Measurements from ENCODE around the gene FBXL19.
"Not testable (repeated sequence)": the region's sequence is repeated elsewhere in the genome, so short reads cannot be mapped to it uniquely, and the experiment has no call there.

FBXL19 gene, protein sequence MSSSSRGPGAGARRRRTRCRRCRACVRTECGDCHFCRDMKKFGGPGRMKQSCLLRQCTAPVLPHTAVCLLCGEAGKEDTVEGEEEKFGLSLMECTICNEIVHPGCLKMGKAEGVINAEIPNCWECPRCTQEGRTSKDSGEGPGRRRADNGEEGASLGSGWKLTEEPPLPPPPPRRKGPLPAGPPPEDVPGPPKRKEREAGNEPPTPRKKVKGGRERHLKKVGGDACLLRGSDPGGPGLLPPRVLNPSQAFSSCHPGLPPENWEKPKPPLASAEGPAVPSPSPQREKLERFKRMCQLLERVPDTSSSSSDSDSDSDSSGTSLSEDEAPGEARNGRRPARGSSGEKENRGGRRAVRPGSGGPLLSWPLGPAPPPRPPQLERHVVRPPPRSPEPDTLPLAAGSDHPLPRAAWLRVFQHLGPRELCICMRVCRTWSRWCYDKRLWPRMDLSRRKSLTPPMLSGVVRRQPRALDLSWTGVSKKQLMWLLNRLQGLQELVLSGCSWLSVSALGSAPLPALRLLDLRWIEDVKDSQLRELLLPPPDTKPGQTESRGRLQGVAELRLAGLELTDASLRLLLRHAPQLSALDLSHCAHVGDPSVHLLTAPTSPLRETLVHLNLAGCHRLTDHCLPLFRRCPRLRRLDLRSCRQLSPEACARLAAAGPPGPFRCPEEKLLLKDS

DNA sequence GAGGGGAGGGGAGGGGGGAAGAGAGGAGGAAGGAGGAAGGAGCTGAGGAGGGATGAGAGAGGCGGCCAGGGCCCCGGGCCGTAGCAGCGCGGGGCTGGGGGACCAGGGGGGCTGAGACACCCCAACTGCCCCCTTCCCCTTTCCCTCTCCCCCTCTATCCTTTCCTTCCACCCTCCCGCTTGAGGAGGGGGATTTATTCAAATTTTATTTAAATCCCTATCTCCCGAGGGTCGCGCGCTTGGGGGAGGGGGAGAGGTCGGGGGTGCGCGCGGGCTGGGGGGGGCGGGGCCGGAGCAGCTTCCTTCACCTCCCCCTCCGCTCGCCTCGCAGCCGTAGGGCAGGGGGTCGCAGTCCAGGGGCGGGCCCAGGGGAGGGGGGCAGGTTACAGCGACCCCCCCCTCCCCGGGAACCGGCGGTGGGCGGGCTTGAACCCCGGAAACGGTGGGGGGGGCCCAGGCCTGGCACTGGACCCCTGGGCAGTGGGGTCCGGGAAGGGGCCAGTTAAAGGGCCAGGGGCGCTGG is at the start of gene FBXL19:
Gene FBXL19, plus strand, starts transcription at position 19 of the 522 bp plus-strand sequence. CDS start 2,183 bp downstream, outside the sequence.
- no peak for DNase-seq (ENCODE audit: low read depth, low spot score)

- DNase-seq (ENCODE audit: low read depth, low spot score), result no peak
These were observed 49.0 kb upstream of the FBXL19 start for GRCh38 chr16:30874244-30874820.

- DNase-seq (ENCODE audit: low read depth, low spot score), result peak; percentile 77
These were observed 48.3 kb upstream of the FBXL19 start for GRCh38 chr16:30874821-30875717.

DNA sequence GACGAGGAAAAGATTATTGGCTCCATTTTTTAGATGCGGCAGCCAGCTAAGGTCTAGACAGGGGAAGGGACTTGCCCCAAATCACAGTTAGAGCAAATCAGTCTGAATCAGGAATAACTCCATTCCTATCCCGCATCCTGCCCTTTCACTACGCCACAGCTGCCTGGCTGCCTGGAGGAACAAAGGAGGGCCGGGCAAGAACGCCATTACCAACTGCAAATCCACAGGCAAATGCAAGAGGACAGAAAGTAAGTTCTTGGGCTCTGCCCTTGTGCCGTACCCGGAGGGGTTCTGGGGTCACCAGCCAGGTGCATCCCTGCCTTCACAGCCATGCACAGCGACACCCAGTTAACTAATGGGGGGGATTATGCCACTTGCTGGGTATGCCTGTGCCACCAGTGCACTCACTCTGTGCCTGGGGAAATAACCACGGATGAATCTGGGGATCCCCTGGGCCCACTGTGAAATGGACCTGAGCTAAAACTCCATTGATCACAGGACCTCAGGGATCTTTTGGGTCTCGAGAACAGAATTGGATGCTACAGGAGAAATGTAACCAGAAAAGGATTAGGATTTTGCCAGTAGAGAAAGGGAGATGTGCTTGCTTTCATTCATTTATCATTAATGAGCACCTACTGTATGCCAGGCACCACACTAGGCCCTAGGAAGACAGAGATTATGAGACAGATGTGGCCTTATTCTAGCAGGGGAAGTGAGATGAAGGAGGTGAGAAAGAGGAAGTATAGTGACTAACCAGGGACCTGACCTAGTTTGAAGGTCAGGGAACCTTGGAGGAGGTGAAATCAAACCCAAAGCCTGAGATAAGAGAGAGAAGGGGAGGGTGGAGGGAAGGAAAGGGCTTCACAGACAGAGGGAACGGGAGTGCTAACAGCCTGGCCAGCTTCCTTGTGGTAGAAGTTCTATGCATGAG is 47.2 kb upstream of the FBXL19 start:
- DNase-seq (ENCODE audit: low read depth, low spot score), result no peak

DNA sequence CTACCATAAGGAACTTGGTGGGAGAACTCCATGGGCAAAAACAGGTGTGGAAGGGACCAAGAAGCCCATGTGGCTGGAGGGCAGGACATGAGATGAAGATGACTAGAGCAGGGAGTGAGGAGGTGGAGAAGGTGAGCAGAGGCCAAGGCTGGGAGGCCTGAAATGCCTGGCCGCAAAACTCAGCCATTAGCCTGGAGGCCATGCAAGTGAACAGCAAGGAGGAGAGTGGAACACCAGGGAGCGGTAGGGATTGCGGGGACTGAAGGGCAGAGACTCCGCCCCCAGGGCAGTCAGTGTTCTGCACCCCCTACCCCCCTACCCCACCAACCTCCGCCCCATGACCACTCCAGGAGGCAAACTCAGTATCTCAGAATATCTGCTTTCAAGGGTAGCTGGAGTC is 46.5 kb upstream of the FBXL19 start:
- DNase-seq (ENCODE audit: low read depth, low spot score), result no peak

DNA sequence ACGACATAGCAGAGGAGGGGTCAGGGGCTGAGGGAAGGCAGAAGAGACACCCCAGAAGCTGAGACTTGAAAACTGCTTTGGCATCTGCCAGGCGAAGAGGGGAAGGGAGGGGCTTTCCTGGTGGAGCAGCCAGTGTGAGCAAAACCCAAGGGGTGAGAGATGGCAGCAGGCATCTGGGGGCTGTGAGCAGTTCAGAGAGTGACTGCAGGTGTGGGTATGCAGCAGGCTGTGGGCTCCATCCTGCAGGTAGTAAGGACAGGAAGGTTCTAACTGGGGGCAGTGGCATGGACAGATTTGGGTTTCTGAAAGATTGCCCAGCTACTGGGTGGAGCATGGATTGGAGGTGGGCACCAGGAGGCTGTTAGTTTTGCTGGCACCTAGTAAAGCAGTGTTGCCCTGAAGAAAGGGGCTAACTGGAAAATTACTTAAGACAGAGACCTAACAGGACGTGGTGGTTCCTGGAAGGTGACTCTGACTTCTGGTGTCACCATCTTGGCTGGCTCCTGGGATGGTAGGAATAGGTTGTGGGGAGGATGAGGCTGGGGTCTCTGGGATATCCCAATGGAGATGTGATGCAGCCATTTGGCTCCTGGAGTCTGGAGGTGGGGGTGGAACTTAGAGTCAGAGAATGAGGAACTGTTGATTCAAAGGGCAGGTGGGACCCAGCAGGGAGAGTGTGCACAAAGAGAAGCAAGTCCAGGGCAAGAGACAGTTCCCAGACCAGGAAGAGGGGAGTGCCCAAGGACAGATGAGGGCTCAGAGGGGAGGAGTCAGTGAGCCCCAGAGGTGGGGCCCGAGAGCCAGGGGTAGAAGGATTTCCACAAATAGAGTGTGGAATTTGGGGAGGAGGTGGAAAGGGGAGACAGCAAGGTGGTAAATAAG is 40.7 kb upstream of the FBXL19 start:
- no peak for DNase-seq (ENCODE audit: low read depth, low spot score)

GRCh38 chr16:30884760-30885159 is 38.6 kb upstream of the FBXL19 start:
- DNase-seq (ENCODE audit: low read depth, low spot score), result no peak

DNA sequence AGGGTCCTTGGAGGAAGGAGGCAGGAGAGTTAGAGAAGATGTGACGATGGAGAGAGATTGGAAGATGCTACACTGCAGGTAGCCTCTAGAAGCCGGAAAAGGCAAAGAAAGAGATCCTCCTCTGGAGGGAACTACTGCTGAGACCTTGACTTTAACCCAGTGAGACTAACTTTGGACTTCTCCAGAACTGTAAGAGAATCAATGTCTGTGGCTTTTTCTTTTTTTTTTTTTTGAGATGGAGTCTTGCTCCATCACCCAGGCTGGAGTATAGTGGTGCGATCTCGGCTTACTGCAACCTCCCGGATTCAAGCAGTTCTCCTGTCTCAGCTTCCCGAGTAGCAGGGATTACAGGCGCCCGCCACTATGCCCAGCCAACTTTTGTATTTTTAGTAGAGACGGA is 38.2 kb upstream of the FBXL19 start:
- no peak for DNase-seq (ENCODE audit: low read depth, low spot score)

DNA sequence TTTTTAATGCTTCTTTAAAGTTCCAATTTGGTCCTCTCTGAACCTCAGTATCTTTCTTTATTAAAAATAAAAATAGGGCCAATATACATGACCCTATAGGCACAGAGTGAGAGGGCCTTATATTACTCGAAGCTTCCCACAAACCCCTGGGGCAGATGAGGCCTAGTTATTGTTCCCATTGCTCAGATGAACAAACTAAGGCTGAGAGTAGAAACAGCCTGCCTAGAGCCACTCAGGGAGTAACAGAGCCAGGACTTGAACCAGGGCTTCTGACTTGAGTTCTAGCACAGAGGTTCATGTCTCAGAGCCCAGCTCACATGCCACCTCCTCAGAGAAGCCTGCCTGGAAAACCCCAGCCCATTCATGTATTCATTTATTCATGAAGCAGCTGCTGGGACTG is 37.2 kb upstream of the FBXL19 start:
- no peak for DNase-seq (ENCODE audit: low read depth, low spot score)

DNA sequence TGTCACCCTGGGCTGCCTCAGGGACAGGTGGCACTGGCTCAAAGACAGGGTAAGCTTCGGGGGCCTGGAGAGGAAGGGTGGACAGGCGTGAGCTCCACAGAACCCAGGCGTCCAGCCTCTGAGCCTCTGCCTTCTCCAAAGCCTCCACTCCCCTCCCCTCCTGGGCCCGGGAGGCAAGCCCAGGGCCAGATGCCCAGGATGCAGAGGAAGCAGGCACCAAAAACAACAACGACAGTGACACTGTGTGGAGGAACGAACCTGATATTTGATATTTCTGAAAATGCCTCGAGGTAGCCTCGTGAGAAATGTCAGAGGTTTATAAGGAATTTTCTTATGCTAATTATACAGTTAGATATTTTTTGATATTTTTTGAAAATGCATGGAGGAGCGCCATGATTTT is 35.4 kb upstream of the FBXL19 start:
- DNase-seq (ENCODE audit: low read depth, low spot score), result no peak

GRCh38 chr16:30888856-30889499 is 34.4 kb upstream of the FBXL19 start:
- no peak for DNase-seq (ENCODE audit: low read depth, low spot score)

DNA sequence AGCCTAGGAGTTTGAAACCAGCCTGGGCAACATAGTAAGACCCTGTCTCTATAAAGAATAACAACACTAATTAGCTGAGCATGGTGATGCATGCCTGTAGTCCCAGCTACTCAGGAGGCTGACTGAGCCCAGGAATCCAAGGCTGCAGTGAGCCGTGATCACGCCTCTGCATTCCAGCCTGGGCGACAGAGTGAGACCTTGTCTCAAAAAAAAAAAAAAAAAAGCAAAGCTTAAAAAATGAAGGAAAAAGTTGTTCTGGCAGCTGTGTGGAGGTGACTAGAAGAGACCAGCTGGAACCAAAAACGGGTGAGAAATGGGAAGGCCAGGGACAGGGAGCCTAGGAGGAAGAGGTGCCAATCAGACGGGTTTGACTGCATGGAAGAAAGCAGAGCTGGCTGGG is 33.7 kb upstream of the FBXL19 start:
- DNase-seq (ENCODE audit: low read depth, low spot score), result no peak

DNA sequence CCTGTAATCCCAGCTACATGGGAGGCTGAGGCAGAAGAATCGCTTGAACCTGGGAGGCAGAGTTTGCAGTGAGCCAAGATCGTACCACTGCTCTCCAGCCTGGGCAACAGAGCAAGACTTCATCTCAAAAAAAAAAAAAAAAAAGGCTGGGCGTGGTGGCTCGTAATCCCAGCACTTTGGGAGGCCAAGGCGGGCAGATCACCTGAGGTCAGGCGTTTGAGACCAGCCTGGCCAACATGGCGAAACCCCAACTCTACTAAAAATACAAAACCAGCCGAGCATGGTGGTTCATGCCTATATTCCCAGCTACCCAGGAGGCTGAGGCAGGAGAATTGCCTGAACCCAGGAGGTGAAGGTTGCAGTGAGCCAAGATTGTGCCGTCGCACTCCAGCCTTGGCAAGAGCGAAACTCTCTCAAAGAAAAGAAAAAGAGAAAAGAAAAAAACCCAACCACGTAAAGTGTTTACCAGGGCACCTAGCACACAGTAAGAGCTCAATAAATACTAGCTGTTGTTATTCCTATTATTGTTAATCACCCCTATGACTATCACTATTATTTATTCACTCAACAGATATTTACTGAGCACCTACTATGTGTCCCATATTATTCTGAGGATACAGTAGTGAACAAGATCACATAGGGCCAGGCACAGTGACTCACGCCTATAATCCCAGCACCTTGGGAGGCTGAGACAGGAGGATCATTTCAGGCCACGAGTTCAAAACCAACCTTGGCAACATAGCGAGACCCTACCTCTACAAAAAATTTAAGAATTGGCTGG is 32.1 kb upstream of the FBXL19 start:
- not testable (repeated sequence) for DNase-seq (ENCODE audit: low read depth, low spot score)

DNA sequence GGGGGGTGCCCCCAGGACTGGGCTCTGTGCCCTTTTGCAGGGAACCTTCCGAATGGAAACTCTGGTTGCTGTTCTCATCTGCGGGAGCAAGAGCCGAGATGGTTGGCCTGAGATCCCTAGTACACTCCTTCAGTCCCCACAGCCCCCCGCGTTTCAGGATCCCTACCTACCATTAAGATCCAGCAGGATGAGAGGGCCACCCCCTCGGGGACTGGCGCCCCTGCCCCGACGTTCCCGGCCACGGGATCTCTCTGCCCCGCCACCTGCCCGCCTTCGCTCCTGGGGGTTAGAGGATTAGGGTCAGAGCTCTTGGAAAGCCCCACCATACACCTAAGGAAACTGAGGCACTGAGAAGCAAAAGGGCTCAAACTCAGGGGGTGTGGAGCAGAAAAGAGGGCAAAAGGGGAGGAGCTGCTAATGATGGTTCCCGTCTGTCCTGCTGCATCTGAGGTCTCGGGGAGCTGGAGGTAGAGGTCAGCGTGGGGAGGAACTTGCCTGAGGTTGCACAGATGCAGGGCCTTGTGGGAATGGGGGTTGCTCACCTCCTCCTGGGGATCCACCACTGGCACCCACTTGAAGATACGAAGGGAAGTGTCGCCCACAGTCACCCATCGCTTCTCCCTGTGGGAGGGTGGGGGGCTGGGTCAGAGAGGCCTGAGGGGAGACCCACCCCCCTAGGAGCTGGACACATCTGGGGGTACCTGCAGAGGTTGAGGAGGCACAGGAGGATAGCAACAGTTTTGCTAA is 30.5 kb upstream of the FBXL19 start:
- no peak for DNase-seq (ENCODE audit: low read depth, low spot score)

DNA sequence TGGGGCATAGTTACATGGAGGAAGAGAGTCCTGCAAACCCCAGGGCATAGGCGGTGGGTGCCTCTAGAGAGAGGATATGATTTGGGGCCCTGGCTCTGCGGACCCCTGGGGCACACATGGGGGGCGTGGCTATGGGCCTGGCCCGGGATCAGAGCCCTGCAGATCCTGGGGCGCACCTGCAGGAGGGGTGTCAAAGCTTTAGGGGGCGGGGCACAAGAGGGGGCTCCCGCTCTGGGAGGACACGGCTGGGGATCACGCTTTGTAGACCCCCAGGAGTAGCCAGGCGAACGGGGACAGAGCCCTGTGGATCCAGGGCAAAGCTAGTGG is 30.0 kb upstream of the FBXL19 start:
- DNase-seq (ENCODE audit: low read depth, low spot score), result no peak

DNA sequence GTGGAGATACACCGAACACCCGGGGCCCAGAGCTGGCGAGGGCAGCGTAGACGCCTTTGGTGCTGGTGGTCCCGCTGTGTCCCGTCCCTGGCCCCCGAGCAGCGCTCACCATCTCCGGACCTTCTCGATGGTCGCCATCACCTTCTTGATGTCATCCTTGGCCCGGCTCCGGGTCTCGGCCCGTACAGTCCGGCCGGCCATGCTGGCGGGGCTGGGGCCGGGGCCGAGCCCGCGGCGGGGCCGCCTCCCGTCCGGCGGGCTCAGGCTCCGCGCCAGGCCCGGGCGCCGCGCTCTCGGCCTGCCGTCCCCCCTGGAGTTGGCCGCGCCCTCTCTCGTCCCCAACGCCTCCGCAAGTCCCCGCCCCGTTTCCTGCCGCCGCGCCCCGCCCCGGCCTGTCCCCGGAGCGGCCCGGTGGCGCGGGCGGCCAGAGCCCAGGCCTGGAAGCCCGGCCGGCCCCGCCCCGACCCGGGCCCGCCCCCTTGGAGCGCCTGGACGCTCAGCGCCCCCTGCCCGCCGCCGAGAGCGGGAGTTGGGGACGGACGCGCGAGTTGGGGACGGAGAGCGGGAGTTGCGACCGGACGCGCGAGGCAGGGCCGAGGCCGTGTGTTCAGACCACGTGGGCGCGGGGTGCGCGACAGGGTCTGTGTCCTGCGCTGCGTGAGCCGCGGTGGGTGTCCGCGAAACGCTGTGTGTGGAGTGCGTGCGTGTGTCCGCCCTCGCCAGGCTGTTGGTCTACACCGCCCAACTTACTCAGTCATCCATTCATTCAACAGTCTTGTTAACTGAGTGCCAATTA is 29.4 kb upstream of the FBXL19 start, which contains the start of gene BCL7C:
Gene BCL7C, minus strand, starts transcription at position 334 of the 796 bp plus-strand sequence. Its CDS starts 133 bp downstream, at position 201.
- DNase-seq (ENCODE audit: low read depth, low spot score), result no peak
